ENCODE data around the gene MAML2. TPM values are rescaled to one million over a fixed set of nuclear protein-coding genes. Genes with fewer than 3 reads are reported as not detected.
A peak's percentile ranks its signal among the peaks of the same experiment; 100 is the strongest.

MAML2 gene
- total and polyA plus RNA-seq, 2 experiments from 2014 or later = 4.7 to 15.3 TPM

- Histone ChIP-seq H3K9me3 (ENCODE audit: low read depth) (no peaks in the 10 kb centered on the region), H3K4me3 (no peak overlapping the region), H3K9me2 (replicated peaks; ENCODE audit: insufficient read depth) (no peaks in the 10 kb centered on the region), H4K20me1 (ENCODE audit: insufficient read depth, poor library complexity, severe bottlenecking) (no peaks in the 10 kb centered on the region), H3K36me3 (replicated peaks; ENCODE audit: insufficient read depth, low read depth) (no peaks in the 10 kb centered on the region), H3K4me2 (no peak overlapping the region), H3K27ac (no peak overlapping the region), H3K27me3 (no peaks in the 10 kb centered on the region), H3K79me2 (peaks cover 25% of the 10 kb centered on the region), H3K4me1 (ENCODE audit: insufficient read depth) (peaks cover 23% of the 10 kb centered on the region), H2AFZ (no peak overlapping the region)
- WGBS (ENCODE audit: low lambda C conversion rate, missing lambda C conversion rate) = 99% methylated on average over 3 of the region's 3 CpGs
- DNase-seq (ENCODE audit: low spot score) = no peak
- TF ChIP-seq EZH2phosphoT487 (IDR thresholded peaks at IDR 0.05; ENCODE audit: low read depth, severe bottlenecking, unreplicated experiment) (no peak), EZH2 (IDR thresholded peaks at IDR 0.05; ENCODE audit: borderline replicate concordance) (no peak), CTCF (IDR thresholded peaks at IDR 0.05; ENCODE audit: poor library complexity) (no peak)
These were observed 203.3 kb downstream of the MAML2 start for GRCh38 chr11:96139691-96140090.

- Histone ChIP-seq H3K4me2 (no peak overlapping the region), H3K36me3 (replicated peaks; ENCODE audit: insufficient read depth, low read depth) (no peaks in the 10 kb centered on the region), H3K4me3 (no peak overlapping the region), H3K27ac (peak overlapping the region; percentile 0), H3K27me3 (no peaks in the 10 kb centered on the region), H3K4me1 (ENCODE audit: insufficient read depth) (peaks cover 3% of the 10 kb centered on the region), H3K9me3 (ENCODE audit: low read depth) (no peaks in the 10 kb centered on the region), H4K20me1 (ENCODE audit: insufficient read depth, poor library complexity, severe bottlenecking) (no peaks in the 10 kb centered on the region), H3K9me2 (replicated peaks; ENCODE audit: insufficient read depth) (no peaks in the 10 kb centered on the region), H2AFZ (no peak overlapping the region), H3K79me2 (peaks cover 25% of the 10 kb centered on the region)
- TF ChIP-seq CTCF (IDR thresholded peaks at IDR 0.05; ENCODE audit: poor library complexity) = no peak
- no peak for TF ChIP-seq EZH2phosphoT487 (IDR thresholded peaks at IDR 0.05; ENCODE audit: low read depth, severe bottlenecking, unreplicated experiment)
- TF ChIP-seq EZH2 (IDR thresholded peaks at IDR 0.05; ENCODE audit: borderline replicate concordance) = no peak
- WGBS (ENCODE audit: low lambda C conversion rate, missing lambda C conversion rate) = 98% methylated on average over 2 of the region's 2 CpGs
- DNase-seq (ENCODE audit: low spot score) = no peak
These were observed 205.6 kb downstream of the MAML2 start for GRCh38 chr11:96137373-96137772.

GRCh38 chr11:96136613-96137298 lies 206.2 kb downstream of the MAML2 start:
- H3K9me2 ChIP-seq (replicated peaks; ENCODE audit: insufficient read depth) = no peaks in the 10 kb centered on the region
- no peaks in the 10 kb centered on the region for H4K20me1 ChIP-seq (ENCODE audit: insufficient read depth, poor library complexity, severe bottlenecking)
- no peaks in the 10 kb centered on the region for H3K9me3 ChIP-seq (ENCODE audit: low read depth)
- peak overlapping the region; percentile 0 for H3K27ac ChIP-seq
- WGBS (ENCODE audit: low lambda C conversion rate, missing lambda C conversion rate) = 80% methylated on average over 3 of the region's 3 CpGs
- TF ChIP-seq EZH2 (IDR thresholded peaks at IDR 0.05; ENCODE audit: borderline replicate concordance) (no peak), EZH2phosphoT487 (IDR thresholded peaks at IDR 0.05; ENCODE audit: low read depth, severe bottlenecking, unreplicated experiment) (no peak), CTCF (IDR thresholded peaks at IDR 0.05; ENCODE audit: poor library complexity) (no peak)
- H3K27me3 ChIP-seq = no peaks in the 10 kb centered on the region
- peaks cover 3% of the 10 kb centered on the region for H3K4me1 ChIP-seq (ENCODE audit: insufficient read depth)
- H3K4me3 ChIP-seq = no peak overlapping the region
- no peak overlapping the region for H3K4me2 ChIP-seq
- no peak for DNase-seq (ENCODE audit: low spot score)
- no peak overlapping the region for H2AFZ ChIP-seq
- no peaks in the 10 kb centered on the region for H3K36me3 ChIP-seq (replicated peaks; ENCODE audit: insufficient read depth, low read depth)
- peaks cover 25% of the 10 kb centered on the region for H3K79me2 ChIP-seq

All from hepatocyte (in vitro differentiated cells).